Smooth muscle cell of the brain vasculature (primary cell): ENCODE results near the gene CNR2.
"Not testable (repeated sequence)": the region's sequence is repeated elsewhere in the genome, so short reads cannot be mapped to it uniquely, and the experiment has no call there.

ENCODE experiments used
- DNase-seq: peaks from one replicate; pipeline ENCODE4 v3.0.0-alpha.2; 2012; ENCODE audit warnings: low read depth, low spot score

The CNR2 gene

GRCh38 chr1:23885222-23885621, 27.9 kb downstream of the CNR2 start:
- DNase-seq = no peak

- DNase-seq = no peak
These were observed 30.4 kb downstream of the CNR2 start for GRCh38 chr1:23882746-23883145.

GRCh38 chr1:23879809-23880208, 33.4 kb downstream of the CNR2 start:
- DNase-seq = no peak

DNA sequence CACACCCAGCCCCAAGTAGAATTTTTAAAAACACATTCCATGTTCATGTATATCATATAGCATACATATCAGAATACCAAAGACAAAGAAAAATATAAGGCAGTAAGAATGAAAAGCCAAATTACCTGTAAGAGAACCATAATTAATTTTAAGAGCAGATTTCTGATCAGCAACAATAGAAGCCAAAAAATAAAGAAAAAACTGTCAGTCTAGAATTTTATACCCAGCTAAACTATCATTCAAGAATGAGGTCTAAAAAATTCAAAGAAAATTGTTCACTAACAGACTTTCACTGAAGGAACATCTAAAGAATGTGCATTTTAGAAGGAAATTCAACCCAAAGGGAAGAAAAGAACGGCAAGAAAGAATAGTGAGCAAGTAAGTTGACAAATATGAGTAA, 34.5 kb downstream of the CNR2 start:
- DNase-seq = no peak

GRCh38 chr1:23875382-23875781, 37.8 kb downstream of the CNR2 start:
- no peak for DNase-seq

GRCh38 chr1:23872421-23872820, 40.7 kb downstream of the CNR2 start:
- no peak for DNase-seq

- DNase-seq = no peak
These were observed 44.1 kb downstream of the CNR2 start for GRCh38 chr1:23869051-23869450.

DNA sequence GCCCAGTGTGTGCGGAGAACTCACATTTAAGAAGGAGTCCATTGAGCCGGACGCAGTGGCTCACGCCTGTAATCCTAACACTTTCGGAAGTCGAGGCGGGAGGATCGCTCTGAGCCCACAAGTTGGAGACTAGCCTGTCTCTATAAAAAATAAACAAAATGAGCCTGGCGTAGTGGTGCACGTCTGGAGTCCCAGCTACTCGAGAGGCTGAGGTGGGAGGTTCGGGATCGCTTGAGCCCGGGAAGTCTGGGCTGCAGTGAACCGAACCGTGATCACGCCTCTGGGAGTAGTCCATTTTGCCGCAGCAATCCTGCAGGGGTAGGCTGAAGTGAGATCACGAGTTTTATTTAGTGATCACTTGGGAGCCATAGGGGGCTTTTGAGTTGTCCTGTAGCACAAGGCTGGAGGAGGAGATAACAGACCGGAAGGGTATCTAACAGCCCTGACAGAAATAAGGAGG, 44.6 kb downstream of the CNR2 start:
- DNase-seq = no peak

- DNase-seq = peak; percentile 73
These were observed 45.1 kb downstream of the CNR2 start, which contains the start of gene FUCA1 for GRCh38 chr1:23867895-23868556. TSS of gene FUCA1 (minus strand) at chr1:23868290. CDS start at chr1:23868286, 4 bp downstream.

DNA sequence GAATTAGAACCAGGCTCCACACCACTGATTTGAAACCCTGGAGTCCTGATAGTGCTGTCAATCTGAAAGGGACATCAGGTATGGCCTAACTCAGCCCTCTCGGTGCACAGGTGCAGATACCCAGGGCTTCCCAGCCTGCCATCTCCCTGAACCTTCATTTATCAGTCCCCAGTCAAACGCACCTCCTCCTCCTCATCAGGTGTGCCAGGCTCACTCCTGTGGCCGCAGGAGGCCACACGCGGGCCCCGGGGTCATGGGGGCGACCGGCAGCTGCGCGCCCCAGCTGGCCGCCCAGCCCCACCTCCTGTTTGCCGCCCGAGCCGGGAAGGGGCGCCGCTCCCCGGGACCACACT, 45.6 kb downstream of the CNR2 start:
- DNase-seq = no peak

GRCh38 chr1:23865543-23865930, 47.6 kb downstream of the CNR2 start:
- no peak for DNase-seq

DNA sequence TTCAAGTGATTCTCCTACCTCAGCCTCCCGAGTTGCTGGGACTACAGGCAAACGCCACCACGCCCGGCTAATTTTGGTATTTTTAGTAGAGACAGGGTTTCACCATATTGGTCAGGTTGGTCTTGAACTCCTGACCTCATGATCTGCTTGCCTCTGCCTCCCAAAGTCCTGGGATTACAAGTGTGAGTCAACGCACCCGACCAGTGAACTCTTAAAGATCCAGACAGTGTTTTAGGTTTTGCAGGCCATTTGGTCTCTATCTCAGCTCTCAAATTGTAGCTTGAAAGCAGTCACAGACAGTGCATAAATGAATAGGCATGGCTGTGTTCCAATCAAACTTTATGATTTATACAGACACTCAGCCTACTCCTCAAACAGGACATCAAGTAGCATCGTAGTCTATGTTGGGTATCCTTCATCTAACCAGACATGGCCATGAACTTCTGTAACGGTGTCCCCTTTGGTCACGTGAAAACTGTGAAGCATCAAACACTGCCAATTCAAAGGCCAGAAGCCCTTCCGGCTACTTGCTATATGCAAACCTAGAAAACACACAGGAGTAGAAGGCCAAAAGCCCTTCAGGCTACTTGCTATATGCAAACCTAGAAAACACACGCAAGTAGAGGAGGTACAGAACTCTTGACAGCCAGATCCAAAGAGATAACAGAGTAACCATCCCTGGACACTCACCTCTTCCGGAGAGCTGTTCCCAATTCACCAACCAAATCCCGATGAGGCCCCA, 48.2 kb downstream of the CNR2 start:
- DNase-seq = no peak

GRCh38 chr1:23862640-23863039, 50.5 kb downstream of the CNR2 start:
- no peak for DNase-seq

- no peak for DNase-seq
These were observed 58.6 kb downstream of the CNR2 start for GRCh38 chr1:23854568-23854967.

DNA sequence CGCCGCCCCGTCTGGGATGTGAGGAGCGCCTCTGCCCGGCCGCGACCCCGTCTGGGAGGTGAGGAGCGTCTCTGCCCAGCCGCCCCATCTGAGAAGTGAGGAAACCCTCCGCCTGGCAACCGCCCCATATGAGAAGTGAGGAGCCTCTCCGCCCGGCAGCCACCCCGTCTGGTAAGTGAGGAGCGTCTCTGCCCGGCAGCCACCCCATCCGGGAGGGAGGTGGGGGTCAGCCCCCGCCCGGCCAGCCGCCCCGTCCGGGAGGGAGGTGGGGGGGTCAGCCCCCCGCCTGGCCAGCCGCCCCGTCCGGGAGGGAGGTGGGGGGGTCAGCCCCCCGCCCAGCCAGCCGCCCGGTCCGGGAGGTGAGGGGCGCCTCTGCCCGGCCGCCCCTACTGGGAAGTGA, 60.0 kb downstream of the CNR2 start:
- not testable (repeated sequence) for DNase-seq

- not testable (repeated sequence) for DNase-seq
These were observed 61.8 kb downstream of the CNR2 start for GRCh38 chr1:23851406-23851805.

- DNase-seq = no peak
These were observed 64.2 kb downstream of the CNR2 start for GRCh38 chr1:23848673-23849616.

- DNase-seq = not testable (repeated sequence)
These were observed 65.6 kb downstream of the CNR2 start for GRCh38 chr1:23847482-23848095.

DNA sequence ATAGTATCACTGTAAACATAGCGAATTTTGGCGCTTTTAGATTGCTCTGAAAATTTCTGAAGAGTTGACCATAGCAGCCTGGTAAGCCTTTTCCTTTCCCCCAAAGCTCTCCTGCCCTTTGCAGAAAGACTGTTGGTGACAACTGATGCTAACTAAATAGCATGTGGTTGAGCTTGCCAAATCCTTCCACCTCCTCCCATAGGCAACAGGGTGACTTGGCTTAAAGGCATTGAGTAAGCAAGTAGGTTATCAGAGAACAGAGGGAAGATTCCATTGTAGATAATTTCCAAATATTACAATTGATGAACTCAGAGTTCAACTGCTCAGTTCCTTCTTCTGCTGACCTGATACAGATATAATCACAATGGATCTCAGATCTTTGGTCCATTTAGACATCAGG, 68.0 kb downstream of the CNR2 start:
- DNase-seq = no peak

DNA sequence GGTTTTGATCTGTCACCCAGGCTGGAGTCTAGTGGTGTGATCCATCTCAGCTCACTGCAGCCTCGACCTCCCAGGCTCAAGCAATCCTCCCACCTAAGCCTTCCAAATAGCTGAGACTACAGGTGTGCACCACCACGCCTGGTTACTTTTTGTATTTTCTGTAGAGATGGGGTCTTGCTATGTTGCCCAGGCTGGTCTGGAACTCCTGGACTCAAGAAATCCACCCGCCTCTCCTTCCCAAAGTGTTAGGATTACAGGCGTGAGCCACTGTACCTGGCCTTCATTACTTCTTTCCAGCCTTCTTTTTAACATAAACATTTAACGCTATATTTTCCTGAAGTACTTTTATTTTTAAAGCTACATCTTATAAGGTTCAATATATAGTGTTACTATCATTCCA, 69.5 kb downstream of the CNR2 start:
- DNase-seq = no peak

GRCh38 chr1:23838401-23838866, 74.7 kb downstream of the CNR2 start:
- DNase-seq = no peak

DNA sequence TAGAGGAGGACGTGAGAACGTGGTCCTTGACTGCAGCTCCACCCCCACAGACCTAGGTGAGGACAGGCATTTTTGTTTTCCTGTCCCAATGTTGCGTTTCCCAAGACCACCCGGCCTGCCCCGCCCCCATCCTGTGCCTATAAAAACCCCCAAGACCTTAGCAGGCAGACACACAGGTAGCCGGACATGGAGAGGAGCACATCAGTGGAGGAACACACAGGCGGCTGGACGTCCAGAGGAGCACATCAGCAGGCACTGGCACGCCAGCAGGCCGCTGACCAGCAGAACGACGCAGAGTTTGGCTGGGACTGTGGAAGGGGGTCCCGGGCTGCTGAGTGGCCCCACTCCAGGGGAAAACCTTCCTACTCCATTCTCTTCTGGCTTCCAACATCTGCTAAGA, 75.3 kb downstream of the CNR2 start:
- DNase-seq = no peak
